ENCODE measurements around the gene MON2.

DNA sequence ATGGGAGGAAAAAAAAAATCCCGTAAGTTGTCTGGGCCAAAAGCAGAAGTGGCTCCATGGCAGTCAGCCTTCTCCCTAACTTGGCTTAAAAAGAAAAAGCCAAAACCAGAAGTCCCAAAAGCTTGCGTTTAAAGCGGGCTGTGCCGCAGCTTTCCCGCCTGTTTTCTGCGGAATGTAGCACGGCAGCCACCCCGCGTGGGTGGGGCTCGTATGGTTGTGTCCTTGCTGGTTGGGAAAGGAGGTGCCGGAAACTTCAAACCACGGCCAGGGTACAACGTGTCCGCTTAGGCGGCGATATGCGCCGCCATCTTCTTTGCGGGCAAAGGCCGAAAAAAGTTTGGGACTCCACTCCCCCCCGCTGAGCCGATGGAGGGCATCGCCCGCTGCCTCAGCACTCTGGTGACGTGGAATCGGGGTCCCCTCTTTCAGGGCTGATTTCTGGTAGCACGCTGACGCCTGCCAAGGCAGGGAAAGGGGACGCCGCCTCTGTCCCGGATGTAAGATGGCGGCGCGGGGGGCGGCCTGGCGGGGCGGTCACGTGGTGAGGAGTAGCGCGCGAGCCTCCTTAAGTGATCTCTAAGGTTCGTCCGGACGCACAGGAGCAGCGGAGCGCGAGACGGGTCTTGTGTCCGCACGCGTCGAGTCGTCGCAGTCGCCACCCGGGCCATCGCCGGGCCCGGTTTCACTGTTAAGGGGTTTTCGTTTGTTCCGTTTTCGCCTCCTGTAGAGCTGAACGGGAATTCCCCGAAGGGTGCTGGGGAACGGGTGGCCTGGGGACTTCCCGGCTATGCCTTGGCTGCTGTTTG, 135.8 kb downstream of the MON2 start:
- no peak for TF ChIP-seq CTCF (IDR thresholded peaks at IDR 0.05)
- no peak for TF ChIP-seq ZFX (IDR thresholded peaks at IDR 0.05; ENCODE audit: borderline replicate concordance)
